ENCODE results near the gene COL9A3. TPM values are rescaled to one million over a fixed set of nuclear protein-coding genes. Genes with fewer than 3 reads are reported as not detected.

The COL9A3 gene
- total and polyA plus RNA-seq, 12 donors, result 0.45 to 15.2 (median 2.3) TPM

DNA sequence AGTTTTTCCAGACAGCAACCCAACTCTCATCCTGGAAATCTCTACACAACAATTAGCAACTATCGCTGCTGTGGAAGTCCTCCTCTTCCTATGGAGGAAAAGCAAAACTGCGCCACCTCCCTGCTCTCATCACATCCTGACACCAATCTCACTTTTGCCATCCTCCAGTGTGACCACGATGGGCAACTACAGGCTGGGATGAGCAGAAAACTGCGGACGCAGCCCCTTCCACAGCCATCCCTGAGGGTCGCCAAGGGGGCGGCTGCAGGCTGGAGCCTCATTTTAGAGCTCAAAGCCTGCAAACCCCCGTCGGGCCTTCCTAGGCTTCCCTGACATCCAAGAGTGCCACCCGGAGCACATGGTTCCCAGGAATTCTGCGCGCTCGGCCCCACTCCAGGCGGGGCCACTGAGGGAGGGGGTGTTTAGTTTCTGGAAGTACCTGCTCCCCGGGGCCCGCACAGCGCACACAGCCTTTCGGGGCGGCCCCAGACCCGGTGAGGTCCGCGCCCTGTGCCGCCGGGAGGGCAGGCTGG, 43.6 kb downstream of the COL9A3 start:
- Histone ChIP-seq H3K27me3 (peaks cover 0 to 8% (median 0%) of the 10 kb centered on the region in 7 donors), H3K4me3 (peak overlapping the region in 9 of 10 donors; percentile 27 to 55 (median 46)), H3K27ac (no peak overlapping the region), H3K4me1 (peaks cover 7 to 23% (median 16%) of the 10 kb centered on the region in 9 donors), H3K9me3 (no peaks in the 10 kb centered on the region), H3K36me3 (peaks cover 0 to 24% (median 7%) of the 10 kb centered on the region in 9 donors)
- TF ChIP-seq, protein P1, sequence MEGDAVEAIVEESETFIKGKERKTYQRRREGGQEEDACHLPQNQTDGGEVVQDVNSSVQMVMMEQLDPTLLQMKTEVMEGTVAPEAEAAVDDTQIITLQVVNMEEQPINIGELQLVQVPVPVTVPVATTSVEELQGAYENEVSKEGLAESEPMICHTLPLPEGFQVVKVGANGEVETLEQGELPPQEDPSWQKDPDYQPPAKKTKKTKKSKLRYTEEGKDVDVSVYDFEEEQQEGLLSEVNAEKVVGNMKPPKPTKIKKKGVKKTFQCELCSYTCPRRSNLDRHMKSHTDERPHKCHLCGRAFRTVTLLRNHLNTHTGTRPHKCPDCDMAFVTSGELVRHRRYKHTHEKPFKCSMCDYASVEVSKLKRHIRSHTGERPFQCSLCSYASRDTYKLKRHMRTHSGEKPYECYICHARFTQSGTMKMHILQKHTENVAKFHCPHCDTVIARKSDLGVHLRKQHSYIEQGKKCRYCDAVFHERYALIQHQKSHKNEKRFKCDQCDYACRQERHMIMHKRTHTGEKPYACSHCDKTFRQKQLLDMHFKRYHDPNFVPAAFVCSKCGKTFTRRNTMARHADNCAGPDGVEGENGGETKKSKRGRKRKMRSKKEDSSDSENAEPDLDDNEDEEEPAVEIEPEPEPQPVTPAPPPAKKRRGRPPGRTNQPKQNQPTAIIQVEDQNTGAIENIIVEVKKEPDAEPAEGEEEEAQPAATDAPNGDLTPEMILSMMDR (IDR thresholded peaks at IDR 0.05), result no peak
- intact Hi-C loops (cut with DNase I), result no loop called here
- DNase-seq (no peak), ATAC-seq (no peak)
- WGBS, 2 donors, result 15% methylated on average over 22 to 24 of the region's 24 CpGs

DNA sequence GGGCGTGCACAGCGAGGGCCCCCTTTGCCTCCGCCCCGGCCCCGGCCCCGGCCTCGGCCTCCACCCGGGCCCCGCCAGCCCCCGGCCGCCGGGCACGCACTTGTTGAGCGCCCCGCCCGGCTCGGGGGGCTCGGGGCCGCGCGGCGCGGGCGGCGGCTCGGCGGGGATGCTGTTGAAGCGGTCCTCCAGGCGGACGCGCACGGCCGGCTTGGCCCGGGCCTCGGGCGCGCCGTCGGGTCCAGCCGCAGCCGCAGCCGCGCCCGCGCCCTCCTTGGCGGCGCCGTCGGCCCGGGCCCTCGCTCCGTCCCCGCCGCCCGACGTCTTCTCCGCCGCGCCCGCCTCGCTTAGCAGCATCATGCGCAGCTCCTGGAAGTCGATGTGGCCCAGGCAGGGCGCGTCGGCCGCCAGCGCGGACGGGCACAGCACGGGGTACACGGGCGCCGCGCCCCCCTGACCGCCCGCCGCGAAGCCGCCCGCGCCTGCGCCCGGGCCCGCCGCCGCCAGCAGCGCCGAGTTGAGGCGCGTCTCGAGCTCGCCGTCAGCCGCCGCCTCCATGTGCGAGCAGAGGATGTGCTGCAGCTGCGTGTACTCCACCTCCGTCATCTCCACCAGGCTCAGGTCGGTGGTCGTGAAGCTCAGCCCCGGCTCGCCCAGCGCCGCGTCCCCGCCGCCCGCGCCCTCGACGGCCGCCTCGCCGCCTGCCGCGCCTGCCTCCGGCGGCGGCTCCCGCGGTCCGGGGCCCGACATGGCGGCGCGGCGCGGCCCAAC, 44.3 kb downstream of the COL9A3 start:
- H3K27me3 ChIP-seq, result peaks cover 0 to 8% (median 0%) of the 10 kb centered on the region in 7 donors
- ATAC-seq (no peak), DNase-seq (no peak)
- H3K9me3 ChIP-seq, result no peaks in the 10 kb centered on the region
- no peak overlapping the region for H3K27ac ChIP-seq
- TF ChIP-seq, protein P1 (IDR thresholded peaks at IDR 0.05), result peak in 1 of 9 donors; percentile 5
- 1% methylated on average over 65 to 127 of the region's 129 CpGs for WGBS, 2 donors
- intact Hi-C loops (cut with DNase I), result no loop called here
- peaks cover 7 to 23% (median 16%) of the 10 kb centered on the region in 9 donors for H3K4me1 ChIP-seq
- peak overlapping the region in 9 of 10 donors; percentile 33 to 55 (median 48) for H3K4me3 ChIP-seq
- H3K36me3 ChIP-seq, result peaks cover 0 to 18% (median 7%) of the 10 kb centered on the region in 9 donors

DNA sequence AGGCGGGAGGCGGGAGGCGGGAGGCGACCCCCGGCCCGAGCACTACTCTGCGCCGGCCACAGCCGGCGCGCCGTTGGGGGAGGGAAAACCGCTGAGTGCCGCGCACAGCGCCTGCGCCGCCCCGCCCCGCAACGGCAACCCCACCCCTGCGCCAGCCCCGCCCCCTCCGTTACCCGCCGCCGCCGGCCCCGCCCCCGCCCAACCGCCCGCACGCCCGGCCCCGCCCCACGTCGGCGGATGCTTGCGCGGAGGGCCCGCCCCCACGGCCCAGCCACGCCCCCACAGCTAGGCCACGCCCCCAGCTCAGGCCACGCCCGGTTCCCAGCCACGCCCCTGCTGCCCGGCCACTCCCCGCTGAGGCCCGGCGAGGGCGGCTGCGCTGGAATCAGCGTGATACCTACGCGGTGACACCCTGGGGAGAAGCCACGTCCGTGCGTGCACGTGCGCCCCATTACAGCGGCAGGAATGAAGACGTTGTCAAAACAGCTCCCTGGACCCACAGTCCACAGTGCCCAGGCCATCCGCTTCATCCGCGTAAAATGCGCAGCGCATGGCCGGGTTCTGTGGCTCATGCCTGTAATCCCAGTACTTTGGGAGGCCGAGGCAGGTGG, 45.0 kb downstream of the COL9A3 start, which contains the start of gene TCFL5:
TCFL5 (minus strand) TSS at position 97 of the 611 bp plus-strand sequence. CDS start 152 bp downstream, outside the sequence.
- H3K36me3 ChIP-seq, result peaks cover 0 to 14% (median 6%) of the 10 kb centered on the region in 9 donors
- TF ChIP-seq, protein P1 (IDR thresholded peaks at IDR 0.05), result no peak
- 11 to 21% methylated on average over 27 to 68 of the region's 70 CpGs for WGBS, 2 donors
- H3K27ac ChIP-seq, result peak within 1 kb of the TSS in 7 of 10 donors; percentile 34 to 56 (median 44)
- H3K27me3 ChIP-seq, result peaks cover 0 to 8% (median 0%) of the 10 kb centered on the region in 7 donors
- ATAC-seq (peak; percentile 97 to 98 (median 98)), DNase-seq (peak; percentile 86 to 94)
- peak within 1 kb of the TSS in 9 of 10 donors; percentile 33 to 55 (median 48) for H3K4me3 ChIP-seq
- no peaks in the 10 kb centered on the region for H3K9me3 ChIP-seq
- peaks cover 7 to 23% (median 16%) of the 10 kb centered on the region in 9 donors for H3K4me1 ChIP-seq
- intact Hi-C loops (cut with DNase I), result no loop called here

DNA sequence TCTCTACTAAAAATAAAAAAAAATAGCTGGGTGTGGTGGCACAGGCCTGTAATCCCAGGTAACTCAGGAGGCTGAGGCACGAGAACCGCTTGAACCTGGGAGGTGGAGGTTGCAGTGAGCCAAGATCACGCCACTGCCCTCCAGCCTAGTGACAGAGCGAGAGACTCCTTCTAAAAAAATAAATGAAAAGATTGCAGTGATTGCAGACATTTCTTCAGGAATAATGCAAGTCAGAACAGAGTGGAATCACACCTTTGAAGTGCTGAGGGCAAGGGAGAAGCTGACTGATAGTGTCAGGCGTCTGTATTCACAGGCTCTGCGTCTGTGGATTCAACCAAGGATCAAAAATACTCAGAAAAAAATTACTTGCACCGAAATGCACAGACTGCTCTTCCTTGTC, 47.4 kb downstream of the COL9A3 start:
- intact Hi-C loops (cut with DNase I), result no loop called here
- Histone ChIP-seq H3K9me3 (no peaks in the 10 kb centered on the region), H3K4me1 (peaks cover 7 to 20% (median 15%) of the 10 kb centered on the region in 9 donors), H3K36me3 (no peaks in the 10 kb centered on the region), H3K27me3 (peaks cover 0 to 8% (median 0%) of the 10 kb centered on the region in 7 donors), H3K27ac (no peak overlapping the region), H3K4me3 (no peak overlapping the region)
- DNase-seq (no peak), ATAC-seq (no peak)
- TF ChIP-seq, protein P1 (IDR thresholded peaks at IDR 0.05), result no peak
- 92 to 94% methylated on average over 7 of the region's 7 CpGs for WGBS, 2 donors

Measured in heart right ventricle (tissue), 16 donors.